Neuronal stem cell (in vitro differentiated cells): ENCODE measurements around the gene C10orf67.
A peak's percentile ranks its signal among the peaks of the same experiment; 100 is the strongest.

Experiments
- DNase-seq: peaks from one replicate; pipeline ENCODE4 v3.0.0-alpha.2; 2013; ENCODE audit warnings: low spot score
- H2AFZ ChIP-seq: one replicate; pipeline ENCODE4 v1.6.1; 2013; ENCODE audit warnings: mild to moderate bottlenecking, low read length, inconsistent platforms
- H2AK5ac ChIP-seq: 2 replicates; pipeline ENCODE4 v1.6.1; 2013; ENCODE audit warnings: low read depth, mild to moderate bottlenecking, inconsistent platforms, low read length, moderate library complexity, mixed read lengths
- H2BK120ac ChIP-seq: 2 replicates; pipeline ENCODE4 v1.6.1; 2013; ENCODE audit warnings: low read depth, mild to moderate bottlenecking, inconsistent platforms, low read length, moderate library complexity, mixed read lengths
- H2BK12ac ChIP-seq: one replicate; pipeline ENCODE4 v1.6.1; 2013; ENCODE audit warnings: low read length, inconsistent platforms
- H2BK15ac ChIP-seq: 2 replicates; pipeline ENCODE4 v1.6.1; 2013; ENCODE audit warnings: mild to moderate bottlenecking, low read length, inconsistent platforms, mixed read lengths
- H2BK5ac ChIP-seq: one replicate; pipeline ENCODE4 v1.6.1; 2013; ENCODE audit warnings: inconsistent platforms, mild to moderate bottlenecking, low read length, moderate library complexity
- H3K14ac ChIP-seq: one replicate; pipeline ENCODE4 v1.6.1; 2013; ENCODE audit warnings: low read length, inconsistent platforms
- H3K18ac ChIP-seq: 2 replicates; pipeline ENCODE4 v1.6.1; 2013; ENCODE audit warnings: low read length, inconsistent platforms
- H3K23ac ChIP-seq: 2 replicates; pipeline ENCODE4 v1.6.1; 2013; ENCODE audit warnings: low read depth, mild to moderate bottlenecking, mixed read lengths, low read length, inconsistent platforms; ENCODE audit not compliant: poor library complexity
- H3K27ac ChIP-seq: replicated peaks from 3 replicates; pipeline ENCODE4 v1.5.1; 2013; ENCODE audit warnings: low read length, inconsistent platforms
- H3K27me3 ChIP-seq, 3 experiments: 2 replicates each; pipeline ENCODE4 v1.6.1; 2013; ENCODE audit warnings: low read length in 3 of 3, mild to moderate bottlenecking in 2 of 3, inconsistent platforms in 1 of 3, low read depth in 1 of 3, mixed read lengths in 1 of 3, moderate library complexity in 1 of 3; ENCODE audit not compliant: control insufficient read depth in 3 of 3, insufficient read depth in 3 of 3
- H3K36me3 ChIP-seq, 2 donors: replicated peaks in 1 of 2; 2 replicates each; pipeline ENCODE4 v1.6.1; 2013; ENCODE audit warnings: low read length in 2 of 2; ENCODE audit not compliant: control insufficient read depth in 2 of 2, insufficient read depth in 2 of 2
- H3K4ac ChIP-seq: 2 replicates; pipeline ENCODE4 v1.6.1; 2013; ENCODE audit warnings: inconsistent platforms, mild to moderate bottlenecking, low read length, moderate library complexity
- H3K4me1 ChIP-seq, 2 donors: 1 replicate in 1 of 2; 2 replicates in 1 of 2; pipeline ENCODE4 v1.6.1; 2013; ENCODE audit warnings: low read length in 2 of 2, low read depth in 1 of 2; ENCODE audit not compliant: control insufficient read depth in 2 of 2, insufficient read depth in 1 of 2
- H3K4me2 ChIP-seq: one replicate; pipeline ENCODE4 v1.6.1; 2013; ENCODE audit warnings: mild to moderate bottlenecking, low read length, inconsistent platforms; ENCODE audit not compliant: insufficient read depth, poor library complexity, severe bottlenecking
- H3K4me3 ChIP-seq, 2 donors: 2 replicates each; pipeline ENCODE4 v1.5.1; 2013; ENCODE audit warnings: low read length in 2 of 2, mild to moderate bottlenecking in 2 of 2, inconsistent platforms in 1 of 2, moderate library complexity in 1 of 2
- H3K79me1 ChIP-seq: one replicate; pipeline ENCODE4 v1.6.1; 2013; ENCODE audit warnings: low read depth, mild to moderate bottlenecking, inconsistent platforms, low read length, moderate library complexity
- H3K9ac ChIP-seq: one replicate; pipeline ENCODE4 v1.6.1; 2013; ENCODE audit warnings: mild to moderate bottlenecking, low read depth, low read length, inconsistent platforms; ENCODE audit not compliant: poor library complexity
- H3K9me3 ChIP-seq, 2 donors: replicated peaks in 1 of 2; 2 replicates each; pipeline versions ENCODE3 to v1.6.1; 2013; ENCODE audit warnings: low read length in 2 of 2, mild to moderate bottlenecking in 2 of 2, inconsistent platforms in 1 of 2, low read depth in 1 of 2, mixed read lengths in 1 of 2, moderate library complexity in 1 of 2; ENCODE audit not compliant: control insufficient read depth in 2 of 2, insufficient read depth in 1 of 2
- H4K8ac ChIP-seq: one replicate; pipeline ENCODE4 v1.6.1; 2013; ENCODE audit warnings: low read depth, mild to moderate bottlenecking, inconsistent platforms, low read length, moderate library complexity
- H4K91ac ChIP-seq: one replicate; pipeline ENCODE4 v1.6.1; 2013; ENCODE audit warnings: low read length, low read depth, mild to moderate bottlenecking, inconsistent platforms; ENCODE audit not compliant: poor library complexity
- WGBS, 2 donors: extraction: QIAGEN DNeasy Blood & Tissue Kit; methylation state at CpG; one replicate each; pipeline ENCODE4 v1.1.7; 2013; ENCODE audit warnings: missing lambda C conversion rate in 2 of 2, mixed read lengths in 1 of 2; ENCODE audit not compliant: insufficient read length in 2 of 2, insufficient replicate concordance in 1 of 2; ENCODE audit errors: extremely low coverage in 2 of 2; 5-methylcytosine and 5-hydroxymethylcytosine counted together

Gene C10orf67

DNA sequence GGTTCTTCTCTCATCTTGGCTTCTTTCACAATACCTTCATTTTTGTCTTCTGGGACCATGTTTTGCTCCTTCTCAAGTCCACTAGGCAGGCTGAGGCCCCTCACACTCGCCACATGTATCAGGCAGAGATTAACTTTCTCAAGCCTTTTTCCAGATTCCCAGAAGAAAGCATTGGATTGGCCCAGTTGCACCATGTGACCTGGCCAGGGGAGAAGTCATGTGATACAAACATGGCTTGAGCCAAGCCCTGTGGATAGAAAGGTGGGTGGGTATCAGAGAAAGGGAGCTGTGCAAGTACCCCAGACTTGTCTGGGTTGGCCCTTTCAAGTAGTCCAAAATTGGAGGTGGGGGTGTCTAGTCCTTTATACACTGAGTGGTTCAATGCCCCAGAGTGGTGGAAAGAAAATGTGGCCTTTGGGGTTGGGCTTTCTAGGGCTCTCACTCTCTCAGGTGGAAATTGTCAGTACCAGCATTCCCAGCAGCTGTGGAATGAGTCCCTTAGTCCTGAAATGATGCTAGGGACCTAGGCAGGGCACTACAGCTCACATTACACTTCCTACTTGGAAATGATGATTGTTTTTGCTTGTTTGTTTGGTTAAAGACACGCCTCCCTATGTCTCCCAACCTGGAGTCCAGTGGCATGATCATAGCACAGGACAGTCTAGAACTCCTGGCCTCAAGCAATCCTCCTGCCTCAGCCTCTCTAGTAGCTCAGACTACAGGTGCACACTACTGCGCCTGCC, 36.9 kb upstream of the C10orf67 start:
- no peak overlapping the region for H2BK5ac ChIP-seq
- H3K4me1 ChIP-seq, result no peaks in the 10 kb centered on the region
- no peak overlapping the region for H3K23ac ChIP-seq
- WGBS, 2 donors, result no CpG with 5 or more reads among the region's 3 CpGs
- no peaks in the 10 kb centered on the region for H3K36me3 ChIP-seq
- H3K14ac ChIP-seq, result no peak overlapping the region
- H4K91ac ChIP-seq, result no peak overlapping the region
- H3K79me1 ChIP-seq, result no peaks in the 10 kb centered on the region
- no peak overlapping the region for H3K27ac ChIP-seq
- H2BK15ac ChIP-seq, result no peak overlapping the region
- H3K27me3 ChIP-seq, result no peaks in the 10 kb centered on the region
- H3K9ac ChIP-seq, result no peak overlapping the region
- H3K9me3 ChIP-seq, result no peaks in the 10 kb centered on the region
- no peak overlapping the region for H2AK5ac ChIP-seq
- H2AFZ ChIP-seq, result peak overlapping the region; percentile 61
- no peak overlapping the region for H4K8ac ChIP-seq
- no peak overlapping the region for H3K4ac ChIP-seq
- no peak for DNase-seq
- H3K4me3 ChIP-seq, result no peak overlapping the region
- H2BK120ac ChIP-seq, result no peak overlapping the region
- H2BK12ac ChIP-seq, result no peak overlapping the region
- no peak overlapping the region for H3K18ac ChIP-seq
- no peak overlapping the region for H3K4me2 ChIP-seq

DNA sequence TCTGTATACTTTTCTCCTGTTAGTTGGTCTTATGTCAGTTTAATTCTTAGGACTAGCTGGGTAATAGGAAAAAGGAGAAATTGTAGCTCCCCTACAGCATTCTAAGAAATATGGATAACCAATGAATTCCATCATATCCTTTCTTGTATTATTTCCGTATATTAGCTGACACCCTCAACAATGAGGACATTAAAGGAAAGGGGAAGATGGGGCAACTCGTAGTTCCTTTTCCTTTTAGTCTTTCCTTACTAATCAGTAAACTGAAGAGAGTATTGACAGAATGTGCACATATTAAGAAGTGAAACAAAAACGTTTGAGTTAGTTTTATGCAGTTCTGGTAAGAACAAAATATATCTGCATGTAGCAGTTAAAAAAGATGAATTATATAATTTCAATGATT, 35.1 kb upstream of the C10orf67 start:
- no peak overlapping the region for H3K18ac ChIP-seq
- no peaks in the 10 kb centered on the region for H3K9me3 ChIP-seq
- no peak overlapping the region for H3K4me3 ChIP-seq
- H2BK5ac ChIP-seq, result no peak overlapping the region
- no peak overlapping the region for H2AK5ac ChIP-seq
- H3K4me1 ChIP-seq, result no peaks in the 10 kb centered on the region
- no peak for DNase-seq
- no peak overlapping the region for H3K4me2 ChIP-seq
- H4K8ac ChIP-seq, result no peak overlapping the region
- H3K27me3 ChIP-seq, result no peaks in the 10 kb centered on the region
- no peak overlapping the region for H3K9ac ChIP-seq
- H2BK15ac ChIP-seq, result no peak overlapping the region
- no peaks in the 10 kb centered on the region for H3K79me1 ChIP-seq
- no peak overlapping the region for H2BK120ac ChIP-seq
- H3K4ac ChIP-seq, result no peak overlapping the region
- WGBS, 2 donors, result no CpG with 5 or more reads among the region's 3 CpGs
- H2AFZ ChIP-seq, result no peak overlapping the region
- no peak overlapping the region for H4K91ac ChIP-seq
- H3K23ac ChIP-seq, result no peak overlapping the region
- no peak overlapping the region for H2BK12ac ChIP-seq
- H3K36me3 ChIP-seq, result no peaks in the 10 kb centered on the region
- H3K14ac ChIP-seq, result no peak overlapping the region
- no peak overlapping the region for H3K27ac ChIP-seq

DNA sequence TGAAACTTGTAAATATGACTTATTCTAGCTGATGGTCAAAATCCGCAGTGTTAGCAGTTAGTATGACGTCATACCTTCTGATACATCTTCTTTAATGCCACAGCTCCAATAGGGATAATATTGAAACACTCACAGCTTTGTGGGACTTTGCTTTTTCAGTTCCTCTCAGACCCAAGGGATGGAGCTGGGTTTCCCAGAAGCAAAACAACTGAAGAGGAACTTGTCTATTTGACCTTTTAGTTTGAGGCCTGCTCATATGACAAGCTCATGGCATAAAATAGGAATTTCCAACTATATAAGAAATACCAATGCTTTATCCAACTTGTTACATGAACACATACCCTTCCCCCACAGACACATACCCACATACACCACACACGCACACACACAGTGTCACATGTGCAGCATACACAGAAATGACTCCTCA, 31.6 kb upstream of the C10orf67 start:
- no peak overlapping the region for H3K4ac ChIP-seq

DNA sequence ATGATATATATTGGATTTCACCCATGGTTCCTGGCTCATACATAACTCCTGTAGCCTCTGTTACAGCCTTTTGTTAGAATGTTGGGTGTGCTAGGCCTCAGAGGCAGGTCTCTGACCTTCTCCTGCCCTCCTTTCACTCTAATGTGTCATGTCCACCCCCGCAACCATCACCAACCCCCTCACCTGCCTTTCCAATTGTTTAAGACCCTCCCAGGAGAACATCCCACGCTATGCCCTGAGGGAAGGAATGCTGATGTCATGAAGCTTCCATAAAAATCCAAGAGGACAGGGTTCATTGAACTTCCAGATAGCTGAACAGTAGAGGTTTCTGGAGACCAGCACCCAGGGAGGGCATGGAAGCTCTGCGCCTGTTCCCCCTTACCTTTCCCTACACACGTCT, 30.8 kb upstream of the C10orf67 start:
- WGBS, 2 donors, result no CpG with 5 or more reads among the region's 4 CpGs
- Histone ChIP-seq H2AK5ac (no peak overlapping the region), H3K14ac (no peak overlapping the region), H2BK15ac (no peak overlapping the region), H3K27me3 (no peaks in the 10 kb centered on the region), H3K4me1 (no peaks in the 10 kb centered on the region), H4K91ac (no peak overlapping the region), H3K79me1 (no peaks in the 10 kb centered on the region), H3K18ac (no peak overlapping the region), H3K4ac (no peak overlapping the region), H3K4me3 (no peak overlapping the region), H2AFZ (no peak overlapping the region), H2BK120ac (no peak overlapping the region), H3K23ac (no peak overlapping the region), H3K27ac (no peak overlapping the region), H3K4me2 (no peak overlapping the region), H3K36me3 (no peaks in the 10 kb centered on the region), H4K8ac (no peak overlapping the region), H3K9ac (no peak overlapping the region), H2BK12ac (no peak overlapping the region), H2BK5ac (no peak overlapping the region), H3K9me3 (no peaks in the 10 kb centered on the region)
- no peak for DNase-seq

More for the DNA sequence above, 31.6 kb upstream of the C10orf67 start:
- Histone ChIP-seq H3K4me2 (no peak overlapping the region), H4K91ac (no peak overlapping the region), H2AFZ (no peak overlapping the region), H3K27ac (no peak overlapping the region), H2BK15ac (no peak overlapping the region), H3K14ac (no peak overlapping the region), H3K79me1 (no peaks in the 10 kb centered on the region), H2BK120ac (no peak overlapping the region), H3K4me3 (no peak overlapping the region), H3K4me1 (no peaks in the 10 kb centered on the region), H2BK12ac (no peak overlapping the region), H3K23ac (no peak overlapping the region), H3K9ac (no peak overlapping the region), H3K9me3 (no peaks in the 10 kb centered on the region), H2BK5ac (no peak overlapping the region), H4K8ac (no peak overlapping the region), H3K27me3 (no peaks in the 10 kb centered on the region), H3K18ac (no peak overlapping the region), H3K36me3 (no peaks in the 10 kb centered on the region), H2AK5ac (no peak overlapping the region)
- WGBS, 2 donors, result no CpG with 5 or more reads among the region's 3 CpGs
- DNase-seq, result no peak
